Esophagus muscularis mucosa (tissue), 4 donors: ENCODE data around the gene DERL2. TPM values are rescaled to one million over a fixed set of nuclear protein-coding genes. Genes with fewer than 3 reads are reported as not detected.
"Not testable (repeated sequence)": the region's sequence is repeated elsewhere in the genome, so short reads cannot be mapped to it uniquely, and the experiment has no call there.

Source experiments
- DNase-seq: peaks from one replicate; pipeline ENCODE4 v3.0.0-alpha.2; 2017; ENCODE audit errors: extremely low spot score
- H3K27ac ChIP-seq, 4 donors: fragments of 200-600 bp; sonication (generic); replicated peaks in 1 of 4; 1 replicate in 3 of 4; 2 replicates in 1 of 4; pipeline ENCODE4 v1.5.1; 2016 to 2019; ENCODE audit warnings: mild to moderate bottlenecking in 1 of 4
- H3K27me3 ChIP-seq, 4 donors: fragments of 200-600 bp; sonication (generic); one replicate each; pipeline versions ENCODE4 v1.5.1 to v1.6.0; 2016 to 2019
- H3K36me3 ChIP-seq, 4 donors: fragments of 200-600 bp; sonication (generic); one replicate each; pipeline ENCODE4 v1.5.1; 2016 to 2019
- H3K4me1 ChIP-seq, 4 donors: fragments of 200-600 bp; sonication (generic); one replicate each; pipeline ENCODE4 v1.5.1; 2016 to 2019
- H3K4me3 ChIP-seq, 4 donors: fragments of 200-600 bp; sonication (generic); 1 replicate in 2 of 4; 2 replicates in 2 of 4; pipeline ENCODE4 v1.5.1; 2016 to 2019; ENCODE audit warnings: mild to moderate bottlenecking in 4 of 4, moderate library complexity in 1 of 4
- H3K9me3 ChIP-seq, 4 donors: fragments of 200-600 bp; sonication (generic); 1 replicate in 3 of 4; 2 replicates in 1 of 4; pipeline ENCODE4 v1.5.1; 2016 to 2019
- CTCF ChIP-seq, 3 experiments: fragments of 200-600 bp in 2 of 3; fragments of 450-650 bp in 1 of 3; sonication (generic) in 2 of 3; IDR thresholded peaks; one replicate each; pipeline ENCODE4 v1.5.1; 2017 to 2019; ENCODE audit warnings: antibody characterized with exemption in 3 of 3, mild to moderate bottlenecking in 2 of 3, moderate library complexity in 1 of 3
- EP300 ChIP-seq: sonication (generic); formaldehyde crosslinking; IDR thresholded peaks from one replicate; pipeline ENCODE4 v1.6.1; 2017; ENCODE audit warnings: antibody characterized with exemption
- POLR2A ChIP-seq: fragments of 450-650 bp; IDR thresholded peaks from one replicate; pipeline ENCODE4 v1.6.1; 2017; ENCODE audit warnings: antibody characterized with exemption, moderate library complexity, mild to moderate bottlenecking, low read depth
- POLR2AphosphoS5 ChIP-seq, 2 donors: sonication (generic); formaldehyde crosslinking; IDR thresholded peaks; one replicate each; pipeline ENCODE4 v1.6.1; 2017; ENCODE audit warnings: antibody characterized with exemption in 2 of 2
- WGBS: methylation state at CpG from one replicate; pipeline ENCODE4 v1.1.5; 2018; 5-methylcytosine and 5-hydroxymethylcytosine counted together
- intact Hi-C: fragments of 100-400 bp; cut with DNase I; formaldehyde crosslinking; loops from one replicate; pipeline ENCODE4 v1.15.1; 2023
- total RNA-seq, 4 donors: library from RNA; depleted of rRNA; stranded (reverse); fragments of >200 nt; gene quantifications; one replicate each; pipeline versions ENCODE4 v1.1.0 to v1.2.1, GENCODE V29; 2016

The DERL2 gene
- total RNA-seq, 4 donors from 2014 or later, result 17.4 to 32.4 (median 23.3) TPM

GRCh38 chr17:5437721-5438317 lies 48.2 kb downstream of the DERL2 start:
- TF ChIP-seq POLR2A, result no peak
- no peak for TF ChIP-seq CTCF (IDR thresholded peaks at IDR 0.05)
- TF ChIP-seq POLR2AphosphoS5 (IDR thresholded peaks at IDR 0.05), result no peak
- no peak for TF ChIP-seq EP300
- H3K4me1 ChIP-seq, result peaks cover 18 to 40% (median 33%) of the 10 kb centered on the region in 4 donors
- DNase-seq, result no peak
- peaks cover 34 to 65% (median 44%) of the 10 kb centered on the region in 4 donors for H3K36me3 ChIP-seq
- intact Hi-C loops, result loop anchor here (2.0 kb wide), 1 partner anchor 31 kb away; the partner anchor contains the start of gene DHX33
- H3K27me3 ChIP-seq, result no peaks in the 10 kb centered on the region
- H3K4me3 ChIP-seq, result peak overlapping the region; percentile 73 to 96 (median 86)
- H3K9me3 ChIP-seq, result no peaks in the 10 kb centered on the region
- 65% methylated on average over 5 of the region's 5 CpGs for WGBS
- peak overlapping the region; percentile 75 to 89 (median 78) for H3K27ac ChIP-seq

GRCh38 chr17:5435781-5436315 lies 50.1 kb downstream of the DERL2 start:
- peaks cover 47 to 68% (median 60%) of the 10 kb centered on the region in 4 donors for H3K36me3 ChIP-seq
- not testable (repeated sequence) for H3K9me3 ChIP-seq, DNase-seq

GRCh38 chr17:5434984-5435383 lies 51.0 kb downstream of the DERL2 start:
- Histone ChIP-seq H3K4me1 (peaks cover 18 to 40% (median 33%) of the 10 kb centered on the region in 4 donors), H3K27me3 (no peaks in the 10 kb centered on the region), H3K4me3 (no peak overlapping the region), H3K36me3 (peaks cover 47 to 76% (median 69%) of the 10 kb centered on the region in 4 donors), H3K9me3 (no peaks in the 10 kb centered on the region), H3K27ac (no peak overlapping the region)
- intact Hi-C loops, result no loop called here
- 81% methylated on average over 2 of the region's 2 CpGs for WGBS
- TF ChIP-seq CTCF (IDR thresholded peaks at IDR 0.05), result no peak
- no peak for TF ChIP-seq EP300
- DNase-seq, result no peak

More at GRCh38 chr17:5435781-5436315, 50.1 kb downstream of the DERL2 start:
- intact Hi-C loops, H3K27me3 ChIP-seq, H3K27ac ChIP-seq, H3K4me3 ChIP-seq: not testable (repeated sequence)
- peaks cover 18 to 40% (median 33%) of the 10 kb centered on the region in 4 donors for H3K4me1 ChIP-seq
- WGBS, result 85% methylated on average over 12 of the region's 12 CpGs

GRCh38 chr17:5431949-5432556 lies 53.9 kb downstream of the DERL2 start:
- 72% methylated on average over 3 of the region's 3 CpGs for WGBS
- peaks cover 5 to 17% (median 12%) of the 10 kb centered on the region in 4 donors for H3K4me1 ChIP-seq

GRCh38 chr17:5431234-5431633 lies 54.7 kb downstream of the DERL2 start:
- H3K4me3 ChIP-seq, H3K27ac ChIP-seq, DNase-seq, H3K27me3 ChIP-seq, H3K4me1 ChIP-seq, intact Hi-C loops, H3K9me3 ChIP-seq: not testable (repeated sequence)
- peaks cover 47 to 99% (median 94%) of the 10 kb centered on the region in 4 donors for H3K36me3 ChIP-seq
- WGBS, result 77% methylated on average over 5 of the region's 5 CpGs

More at GRCh38 chr17:5431949-5432556, 53.9 kb downstream of the DERL2 start:
- no peak for TF ChIP-seq CTCF (IDR thresholded peaks at IDR 0.05)
- TF ChIP-seq EP300, result no peak
- TF ChIP-seq POLR2AphosphoS5 (IDR thresholded peaks at IDR 0.05), result no peak
- no peak for TF ChIP-seq POLR2A
- no peak for DNase-seq
- H3K27me3 ChIP-seq, result no peaks in the 10 kb centered on the region
- no peak overlapping the region for H3K4me3 ChIP-seq
- intact Hi-C loops, result no loop called here
- no peak overlapping the region for H3K27ac ChIP-seq
- no peaks in the 10 kb centered on the region for H3K9me3 ChIP-seq
- peaks cover 47 to 99% (median 92%) of the 10 kb centered on the region in 4 donors for H3K36me3 ChIP-seq
